NCI-H1694 (cell line): ENCODE data around the gene ANKRD29.
"Not testable (repeated sequence)": the region's sequence is repeated elsewhere in the genome, so short reads cannot be mapped to it uniquely, and the experiment has no call there.

Experiments used
- DNase-seq: peaks from one replicate; lab custom pipeline; 2025; lab: John Stamatoyannopoulos, UW

The ANKRD29 gene

DNA sequence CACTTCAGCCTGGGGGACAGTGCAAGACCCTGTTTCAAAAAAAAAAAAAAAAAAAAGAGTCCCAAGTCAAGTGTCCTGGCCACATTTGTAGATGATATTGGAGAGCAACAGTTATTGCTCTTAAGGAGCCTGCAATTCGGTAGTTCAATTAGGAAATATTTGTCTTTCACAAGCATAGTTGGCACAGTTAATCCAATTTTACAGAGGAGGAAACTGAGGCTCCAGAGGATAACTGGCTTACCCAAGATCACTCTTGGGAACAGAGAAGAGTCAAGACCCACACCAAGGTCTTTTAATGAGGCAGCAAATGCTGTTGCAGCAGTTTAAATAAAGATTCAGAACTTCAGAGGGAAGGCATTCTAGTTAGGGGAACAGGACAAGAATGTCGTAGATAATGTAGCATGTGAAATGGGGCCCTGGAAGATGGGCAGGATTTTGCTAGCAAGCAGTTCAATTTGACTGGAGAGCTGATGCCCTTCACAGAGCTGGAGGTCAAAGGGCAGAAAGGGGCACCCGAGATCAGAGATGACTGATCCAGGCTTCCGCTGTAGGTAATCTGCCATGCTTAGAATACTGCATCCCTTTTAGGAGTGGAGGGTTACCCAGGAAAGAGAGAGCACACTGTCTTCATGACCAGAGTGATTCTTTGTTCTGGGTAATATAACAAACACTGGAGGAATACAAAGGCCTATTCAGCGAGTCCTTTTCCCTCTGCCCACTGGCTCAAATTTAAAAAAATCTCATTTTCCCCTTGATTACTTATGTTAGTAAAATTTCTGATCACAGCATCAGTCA, 79.4 kb downstream of the ANKRD29 start:
- DNase-seq: no peak

DNA sequence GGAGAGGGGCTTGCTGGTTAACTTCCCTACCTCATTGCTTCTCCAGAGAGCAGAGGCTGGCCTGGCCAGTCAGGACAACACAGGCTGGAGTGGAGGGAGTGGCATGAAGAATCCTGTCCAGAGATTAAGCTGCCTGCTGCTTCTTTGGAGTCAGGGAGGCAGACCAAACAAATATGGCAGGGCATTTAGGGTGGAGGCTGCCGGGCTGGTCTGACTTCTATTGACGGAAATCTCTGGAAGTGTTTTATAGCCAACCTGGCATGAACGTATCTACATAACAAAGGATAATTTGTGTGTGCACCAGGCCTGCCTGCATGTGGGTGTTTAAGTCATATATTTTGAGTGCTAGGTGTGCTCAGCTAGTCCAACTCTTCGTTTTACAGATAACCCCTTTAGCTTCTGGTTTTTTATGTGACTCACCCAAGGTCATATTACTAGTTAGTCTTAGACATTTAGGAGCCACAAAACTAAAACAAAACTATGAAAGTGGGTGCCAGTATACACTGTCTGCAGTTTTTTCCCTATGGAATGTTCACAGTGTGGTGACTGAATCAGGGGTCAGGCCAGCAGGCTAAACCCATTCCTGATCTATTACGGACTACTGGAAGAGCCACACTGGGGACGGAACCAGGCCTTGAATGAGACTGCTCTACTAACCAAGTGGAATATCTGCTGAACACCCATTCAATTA, 81.9 kb downstream of the ANKRD29 start:
- no peak for DNase-seq

DNA sequence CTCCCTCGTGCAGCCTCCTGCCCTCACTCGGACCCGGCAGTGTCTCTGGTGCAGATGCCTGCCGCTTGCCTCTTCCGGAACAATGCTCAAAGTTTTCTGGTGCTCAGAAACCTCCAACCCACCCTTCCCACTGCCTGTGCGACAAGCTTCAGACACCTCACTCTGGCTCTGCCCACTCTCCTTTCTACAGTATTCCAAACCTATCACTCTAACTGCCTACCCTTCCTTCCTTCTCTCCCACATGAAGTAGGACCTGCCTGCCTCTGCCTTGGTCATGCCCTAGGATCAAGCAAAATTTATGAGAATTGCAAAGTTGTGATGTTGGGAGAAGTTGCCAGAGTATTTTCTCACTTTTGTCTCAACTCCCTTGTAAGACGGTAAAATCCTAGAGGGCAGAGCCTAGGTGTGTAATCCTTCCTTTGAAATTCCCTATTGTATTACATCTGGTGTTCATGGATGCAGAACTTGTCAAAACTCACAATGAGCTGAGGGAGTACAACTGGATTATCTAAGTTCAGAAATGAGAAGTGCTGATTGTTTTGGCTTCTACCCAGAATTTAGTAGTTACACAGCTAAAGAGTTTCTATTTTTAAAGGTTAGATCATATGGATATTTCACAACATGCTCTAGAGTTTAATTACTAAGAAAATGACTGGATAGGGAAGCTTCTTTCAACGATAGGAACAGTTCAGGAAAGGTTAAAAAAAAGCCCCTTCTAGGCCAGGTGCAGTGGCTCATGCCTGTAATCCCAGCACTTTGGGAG, 83.6 kb downstream of the ANKRD29 start:
- no peak for DNase-seq

DNA sequence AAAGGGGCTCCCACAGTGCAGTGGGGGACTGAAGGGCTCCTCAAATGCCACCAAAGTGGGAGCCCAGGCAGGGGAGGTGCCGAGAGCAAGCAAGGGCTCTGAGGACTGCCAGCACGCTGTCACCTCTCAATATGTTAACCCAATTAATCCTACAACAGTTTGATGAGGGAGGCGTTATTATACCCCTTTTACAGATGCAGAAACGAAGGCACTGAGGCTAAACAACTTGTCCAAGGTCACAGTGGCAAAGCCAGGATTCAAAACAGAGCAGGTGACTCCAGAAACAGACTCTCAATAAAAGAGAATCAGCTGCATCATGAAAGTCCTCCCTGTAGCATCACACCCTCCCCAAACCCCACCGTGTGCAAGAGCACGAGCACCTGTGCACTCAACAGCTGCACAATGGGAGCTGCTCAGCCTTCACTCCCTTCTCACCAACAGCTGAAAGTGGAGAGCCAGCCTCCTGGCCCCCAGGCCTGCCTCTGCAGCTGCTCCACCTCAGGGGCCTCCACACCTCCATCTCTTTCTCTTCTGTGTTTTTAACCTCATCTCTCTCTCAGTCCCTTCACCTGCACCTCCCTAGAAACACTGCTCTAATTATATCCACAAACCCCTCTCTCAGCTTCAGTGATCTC, 84.5 kb downstream of the ANKRD29 start:
- DNase-seq: no peak

DNA sequence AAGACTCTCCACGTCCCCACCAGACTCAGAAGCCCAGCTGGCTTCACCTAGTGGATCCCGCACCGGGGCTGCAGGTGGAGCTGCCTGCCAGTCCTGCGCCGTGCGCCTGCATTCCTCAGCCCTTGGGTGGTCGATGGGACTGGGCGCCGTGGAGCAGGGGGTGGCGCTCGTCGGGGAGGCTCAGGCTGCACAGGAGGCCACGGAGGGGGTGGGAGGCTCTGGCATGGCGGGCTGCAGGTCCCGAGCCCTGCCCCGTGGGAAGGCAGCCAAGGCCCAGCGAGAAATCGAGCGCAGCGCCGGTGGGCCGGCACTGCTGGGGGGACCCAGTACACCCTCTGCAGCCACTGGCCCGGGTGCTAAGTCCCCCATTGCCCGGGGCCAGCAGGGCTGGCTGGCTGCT, 85.2 kb downstream of the ANKRD29 start:
- DNase-seq: not testable (repeated sequence)

DNA sequence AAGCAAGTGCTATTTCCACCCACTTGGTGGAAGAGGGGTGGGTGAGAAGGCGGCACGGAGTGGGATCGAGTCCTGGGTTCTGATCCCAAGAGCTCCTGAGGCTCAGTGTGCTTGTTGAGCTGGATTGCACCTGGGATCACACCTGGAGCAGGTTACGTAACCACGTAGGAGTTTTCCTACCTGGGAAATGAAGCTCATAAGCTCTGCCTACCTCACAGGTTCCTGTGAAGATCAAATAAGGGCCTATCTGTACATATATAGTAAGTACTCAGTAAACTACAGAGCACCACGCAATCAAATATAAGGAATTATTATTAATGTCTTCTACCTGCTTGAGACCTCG, 87.4 kb downstream of the ANKRD29 start:
- no peak for DNase-seq

DNA sequence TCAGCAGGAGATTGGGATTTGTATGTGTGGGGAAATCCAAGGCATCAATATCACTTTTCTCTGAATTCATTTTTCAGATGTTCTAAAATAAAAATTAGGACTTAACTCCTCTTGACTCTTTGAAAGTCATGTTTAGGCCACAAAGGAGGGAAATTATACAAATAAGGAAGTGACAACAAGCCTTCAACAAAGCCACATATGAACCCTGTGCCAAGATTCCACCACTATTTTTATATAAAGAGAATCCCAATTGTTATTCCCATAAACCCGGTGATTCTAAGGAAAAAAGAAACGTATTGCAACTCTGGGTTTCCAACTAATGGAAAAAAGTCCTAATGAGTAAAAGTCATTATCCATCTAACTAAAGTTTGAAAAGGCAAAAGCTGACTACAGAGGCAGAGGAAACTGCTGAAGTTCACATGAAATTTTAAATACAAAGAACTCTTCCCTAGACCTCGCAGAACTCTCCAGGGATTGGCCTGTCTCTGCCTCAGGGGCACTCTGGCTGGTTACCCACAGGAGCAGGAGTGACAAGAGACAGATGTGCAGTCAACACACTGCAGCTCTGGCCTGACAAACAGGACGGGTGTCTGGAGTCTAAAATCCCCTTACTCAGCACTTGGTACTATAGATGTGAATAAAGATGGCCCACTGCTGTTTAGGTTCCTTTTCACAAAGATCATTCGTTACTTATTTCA, 88.0 kb downstream of the ANKRD29 start:
- DNase-seq: no peak

DNA sequence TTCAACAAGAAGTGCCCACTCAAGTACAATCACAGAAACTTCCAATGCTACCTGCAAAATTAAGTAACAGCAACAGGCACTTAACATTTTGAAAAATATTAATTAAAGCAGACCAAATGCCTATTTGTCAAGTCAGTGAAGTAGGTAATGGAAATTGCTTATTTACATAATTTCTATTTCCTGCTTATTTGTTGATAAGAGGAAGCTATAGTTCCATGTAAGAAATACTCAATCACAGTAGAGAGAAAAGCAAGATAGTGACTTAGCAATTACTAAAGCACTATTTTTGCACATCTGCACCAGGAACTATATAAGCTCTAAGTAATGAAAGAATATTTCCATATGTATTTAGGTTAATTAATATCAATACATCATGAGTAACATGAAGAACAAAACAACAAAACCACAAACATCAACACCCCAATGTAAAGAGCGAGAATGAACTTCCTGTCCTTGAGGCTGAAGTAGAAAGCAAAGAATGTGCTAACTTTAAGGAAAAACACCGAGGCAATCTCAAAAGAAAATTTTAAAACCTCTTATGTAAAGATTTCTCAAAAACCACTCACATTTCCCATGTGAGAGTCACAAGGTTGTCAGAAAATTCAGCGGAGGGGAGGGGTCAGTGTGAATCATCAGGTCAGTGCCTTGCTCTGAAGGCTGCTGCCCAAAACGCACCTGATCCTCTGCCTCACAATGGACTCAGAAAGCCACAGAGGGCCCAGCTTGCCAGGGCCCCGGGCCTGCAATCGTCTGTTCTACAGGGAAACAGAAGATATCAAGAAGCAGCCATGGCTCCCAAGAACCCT, 88.9 kb downstream of the ANKRD29 start:
- no peak for DNase-seq

DNA sequence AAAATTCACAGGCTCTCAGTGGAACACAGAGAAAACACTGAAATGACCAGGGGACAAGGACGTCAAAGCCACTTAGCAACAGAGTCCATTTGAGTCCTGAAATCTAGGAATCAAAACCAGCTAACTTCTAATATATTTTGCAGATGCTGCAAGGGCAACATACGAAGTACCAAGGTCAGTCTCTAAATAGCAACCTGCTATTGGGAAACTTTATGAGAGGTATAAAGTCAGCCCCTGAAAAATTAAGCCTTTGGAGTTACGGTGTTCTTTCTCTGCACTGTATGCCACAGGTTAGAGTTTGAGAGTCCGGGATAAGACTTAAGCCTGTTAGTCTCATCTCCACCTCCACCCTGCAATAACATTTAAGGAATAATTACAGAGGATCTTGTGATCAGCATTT, 89.7 kb downstream of the ANKRD29 start:
- DNase-seq: no peak

DNA sequence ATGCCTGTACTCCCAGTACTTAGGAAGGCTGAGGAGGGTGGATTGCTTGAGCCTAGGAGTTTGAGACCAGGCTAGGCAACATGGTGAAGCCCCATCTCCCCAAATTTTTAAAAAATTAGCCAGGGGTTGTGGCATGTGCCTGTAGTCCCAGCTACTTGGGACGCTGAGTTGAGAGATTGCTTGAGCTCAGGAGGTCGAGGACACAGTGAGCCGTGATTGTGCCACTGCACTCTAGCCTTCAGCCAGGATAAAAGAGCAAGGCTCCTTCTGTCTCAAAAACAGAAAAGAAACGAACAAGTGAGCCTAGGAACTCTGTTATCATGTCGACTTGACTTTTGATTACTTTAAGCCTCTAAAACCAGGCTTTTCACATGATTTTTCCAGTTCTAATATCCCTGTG, 90.1 kb downstream of the ANKRD29 start:
- no peak for DNase-seq

DNA sequence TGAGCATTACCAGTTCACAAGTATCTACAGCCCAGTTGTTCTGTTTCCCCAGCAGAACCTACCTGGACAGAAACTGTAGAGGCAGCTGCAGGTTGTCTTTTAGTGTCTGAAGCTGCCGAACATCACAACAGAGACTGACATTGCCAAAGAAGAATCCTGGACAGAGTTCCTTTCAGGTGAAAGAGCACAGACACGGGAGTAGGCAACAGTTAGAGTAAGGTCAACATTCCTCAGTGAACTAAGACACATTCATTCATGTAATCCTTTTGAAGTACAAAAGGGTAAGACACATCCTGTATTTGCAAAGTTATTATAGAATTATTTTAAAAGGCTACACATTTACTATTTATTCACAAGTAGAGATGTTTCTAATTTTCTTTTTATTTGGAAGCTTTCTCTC, 90.7 kb downstream of the ANKRD29 start:
- no peak for DNase-seq

DNA sequence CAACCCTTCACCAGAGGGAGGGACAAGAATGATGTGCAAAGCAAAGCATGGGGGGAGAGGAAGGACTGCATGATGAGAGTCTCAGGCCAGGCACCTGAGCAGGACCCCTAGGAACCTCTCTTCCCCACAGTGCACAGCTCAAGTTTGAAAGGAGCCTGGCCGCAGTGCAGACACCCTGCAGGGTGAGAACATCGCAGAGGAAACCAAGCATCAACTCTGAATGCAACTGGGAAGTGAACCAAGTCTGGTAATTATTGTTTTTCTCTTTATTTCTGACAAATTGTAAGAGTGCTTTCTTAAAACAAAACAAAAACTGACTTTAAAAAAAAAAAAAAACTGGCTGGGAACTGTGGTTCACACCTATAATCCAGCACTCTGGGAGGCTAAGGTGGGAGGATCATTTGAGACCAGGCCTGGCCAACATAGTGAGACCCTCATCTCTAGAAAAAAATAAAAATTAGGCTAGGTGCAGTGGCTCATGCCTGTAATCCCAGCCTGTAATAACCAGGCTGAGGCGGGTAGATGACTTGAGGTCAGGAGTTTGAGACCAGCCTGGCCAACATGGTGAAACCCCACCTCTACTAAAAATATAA, 91.7 kb downstream of the ANKRD29 start:
- no peak for DNase-seq

DNA sequence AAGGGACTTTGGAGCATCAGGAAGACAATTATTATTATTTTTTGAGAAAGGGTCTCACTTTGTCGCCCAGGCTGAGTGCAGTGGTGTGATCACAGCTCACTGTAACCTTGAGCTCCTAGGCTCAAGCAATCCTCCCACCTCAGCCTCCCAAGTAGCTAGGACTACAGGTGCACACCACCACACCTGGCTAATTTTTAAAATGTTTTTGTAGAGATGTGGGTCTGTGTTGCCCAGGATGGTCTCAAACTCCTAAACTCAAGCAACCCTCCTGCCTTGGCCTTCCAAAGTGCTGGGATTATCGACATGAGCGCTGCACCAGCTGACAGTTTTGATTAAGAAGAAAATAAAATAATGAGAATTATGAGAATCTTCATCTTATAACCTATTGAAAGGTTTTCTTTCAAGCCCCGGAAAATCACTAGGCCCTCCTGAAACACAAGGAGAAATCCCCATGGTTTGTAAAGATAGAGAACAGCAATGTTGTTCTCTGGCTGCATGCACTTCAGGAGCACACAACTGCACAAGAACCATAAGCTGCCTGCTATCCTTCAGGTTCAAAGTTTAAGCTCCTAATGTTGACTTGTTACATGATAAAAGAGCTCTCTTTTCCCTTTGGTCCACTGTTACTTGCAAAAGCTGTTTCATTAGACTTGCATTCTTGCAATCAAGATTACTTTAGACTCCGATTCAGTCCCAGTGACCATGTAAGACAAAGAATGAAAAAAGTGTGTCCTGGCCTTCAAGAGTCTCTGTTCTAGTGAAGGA, 93.2 kb downstream of the ANKRD29 start:
- no peak for DNase-seq

DNA sequence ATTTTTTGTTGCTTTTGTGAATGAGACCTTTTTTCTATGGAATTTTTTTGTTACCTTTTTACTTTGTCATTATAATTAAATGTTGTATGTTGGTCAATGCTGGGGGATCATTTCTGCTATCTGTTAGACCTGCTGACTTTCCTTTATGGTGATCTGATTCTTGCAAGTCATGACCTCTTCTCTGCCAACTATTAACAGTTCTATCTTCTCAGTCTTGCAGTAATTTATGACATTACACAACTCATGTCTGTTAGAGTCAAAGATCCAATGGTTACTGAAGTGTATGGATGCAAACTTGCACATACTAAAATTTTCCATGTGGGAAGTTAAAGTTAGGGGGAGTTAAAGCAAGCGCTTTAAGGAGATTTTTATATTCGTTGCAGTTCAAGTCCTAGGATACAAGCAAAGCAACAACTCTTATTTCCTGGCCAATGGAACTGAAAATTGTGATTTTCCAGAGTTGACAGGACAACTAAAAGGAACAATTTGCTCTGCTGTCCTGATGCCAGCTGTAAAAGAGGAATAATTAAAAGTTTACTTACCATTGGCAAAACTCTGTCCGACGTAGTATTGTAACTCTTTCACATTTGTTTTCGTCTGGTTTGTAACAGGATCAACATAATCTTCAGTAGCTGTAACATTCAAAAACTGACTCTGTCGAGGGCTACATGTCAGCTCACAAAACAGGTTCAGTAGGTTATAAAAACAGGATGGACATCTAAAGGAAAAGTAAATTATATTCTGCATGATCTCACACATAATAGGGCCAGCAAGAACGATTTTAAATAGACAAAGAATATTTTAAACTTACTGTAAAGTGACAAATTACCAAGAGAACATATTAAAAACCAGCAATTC, 94.2 kb downstream of the ANKRD29 start:
- no peak for DNase-seq

DNA sequence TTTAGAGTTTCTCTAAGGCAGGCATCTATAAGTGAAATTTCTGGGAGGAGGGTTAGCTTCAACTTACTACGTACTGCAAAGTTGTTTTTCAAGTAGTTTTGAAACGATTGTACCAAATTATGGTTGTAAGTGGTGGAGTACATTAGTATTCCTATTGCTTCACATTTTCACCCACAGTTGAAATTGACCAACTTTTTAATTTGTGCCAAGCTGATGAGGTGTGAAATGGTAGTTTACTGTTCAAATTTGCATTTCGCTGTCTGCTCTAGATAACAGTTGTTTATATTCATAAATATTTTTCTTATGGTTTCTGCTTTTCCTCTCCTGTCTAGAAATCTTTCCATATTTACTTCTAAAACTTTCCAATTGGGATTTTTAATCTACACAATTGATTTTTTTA, 95.0 kb downstream of the ANKRD29 start:
- DNase-seq: no peak

DNA sequence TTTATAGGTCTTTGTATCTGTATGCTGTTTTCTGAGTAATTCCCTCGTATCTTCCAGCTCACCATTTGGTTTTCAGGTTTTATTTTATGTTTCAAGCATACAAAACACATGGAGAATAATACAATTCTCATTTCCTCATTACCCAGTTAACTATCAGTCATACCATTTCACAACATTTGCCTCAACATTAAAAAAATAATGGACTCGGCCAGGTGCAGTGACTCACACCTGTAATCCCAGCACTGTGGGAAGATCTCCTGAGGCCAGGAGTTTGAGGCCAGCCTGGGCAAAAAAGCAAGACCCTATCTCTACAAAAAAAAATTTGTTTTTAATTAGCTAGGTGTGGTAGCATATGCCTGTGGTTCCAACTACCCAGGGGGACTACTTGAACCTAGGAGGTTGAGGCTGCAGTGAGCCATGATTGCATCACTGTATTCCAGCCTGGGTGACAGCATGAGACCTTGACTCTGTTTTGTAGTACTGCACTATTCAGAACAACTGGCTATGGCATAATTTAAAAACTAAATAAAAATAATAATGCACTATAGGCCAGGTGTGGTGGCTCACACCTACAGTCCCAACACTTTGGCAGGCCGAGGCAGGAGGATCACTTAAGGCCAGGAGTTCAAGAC, 96.7 kb downstream of the ANKRD29 start:
- no peak for DNase-seq

DNA sequence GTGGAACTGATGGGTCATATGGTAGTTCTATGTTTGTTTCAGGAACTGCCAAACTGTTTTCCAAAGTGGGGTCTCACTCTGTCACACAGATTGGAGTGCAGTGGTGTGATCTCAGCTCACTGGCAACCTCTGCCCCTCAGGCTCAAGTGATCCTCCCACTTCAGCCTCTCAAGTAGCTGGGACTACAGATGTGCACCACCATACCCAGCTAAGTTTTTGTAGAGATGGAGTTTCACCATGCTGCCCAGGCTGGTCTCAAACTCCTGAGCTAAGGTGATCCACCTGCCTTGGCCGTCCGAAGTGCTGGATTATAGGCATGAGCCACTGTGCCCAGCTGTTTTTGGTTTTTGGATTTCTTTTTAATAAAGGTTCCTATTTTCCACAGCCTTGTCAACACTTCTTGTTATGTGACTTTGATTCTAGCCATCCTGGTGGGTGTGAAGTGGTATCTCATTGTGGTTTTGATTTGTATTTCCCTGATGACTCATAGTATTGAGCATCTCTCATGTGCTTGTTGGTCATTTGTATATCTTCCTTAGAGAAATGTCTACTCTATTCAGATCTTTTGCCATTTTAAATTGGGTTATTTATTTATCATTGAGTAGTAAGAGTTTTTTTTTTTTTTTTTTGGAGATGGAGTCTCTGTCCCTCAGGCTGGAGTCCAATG, 99.2 kb downstream of the ANKRD29 start:
- DNase-seq: no peak

DNA sequence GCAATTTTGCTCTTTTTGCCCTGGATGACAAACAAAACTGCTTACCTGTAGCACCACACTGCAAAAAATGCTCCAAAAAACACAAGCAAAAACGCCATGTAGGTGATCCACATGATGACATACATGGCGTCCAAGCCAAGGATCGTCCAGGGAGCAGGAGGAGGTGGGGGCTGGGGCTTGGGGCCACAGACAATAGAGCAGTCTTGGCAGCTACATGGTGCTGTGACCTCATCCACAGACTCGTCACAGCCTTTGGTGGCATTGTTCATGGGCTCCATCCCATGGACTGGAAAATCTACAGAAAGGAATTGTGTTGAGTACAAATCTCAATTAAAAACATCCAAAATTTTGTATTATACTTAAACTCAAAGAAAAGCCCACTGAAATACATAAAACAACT, 102.5 kb downstream of the ANKRD29 start:
- DNase-seq: no peak
